ENCODE measurements around the gene VTN.

VTN gene, protein sequence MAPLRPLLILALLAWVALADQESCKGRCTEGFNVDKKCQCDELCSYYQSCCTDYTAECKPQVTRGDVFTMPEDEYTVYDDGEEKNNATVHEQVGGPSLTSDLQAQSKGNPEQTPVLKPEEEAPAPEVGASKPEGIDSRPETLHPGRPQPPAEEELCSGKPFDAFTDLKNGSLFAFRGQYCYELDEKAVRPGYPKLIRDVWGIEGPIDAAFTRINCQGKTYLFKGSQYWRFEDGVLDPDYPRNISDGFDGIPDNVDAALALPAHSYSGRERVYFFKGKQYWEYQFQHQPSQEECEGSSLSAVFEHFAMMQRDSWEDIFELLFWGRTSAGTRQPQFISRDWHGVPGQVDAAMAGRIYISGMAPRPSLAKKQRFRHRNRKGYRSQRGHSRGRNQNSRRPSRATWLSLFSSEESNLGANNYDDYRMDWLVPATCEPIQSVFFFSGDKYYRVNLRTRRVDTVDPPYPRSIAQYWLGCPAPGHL

DNA sequence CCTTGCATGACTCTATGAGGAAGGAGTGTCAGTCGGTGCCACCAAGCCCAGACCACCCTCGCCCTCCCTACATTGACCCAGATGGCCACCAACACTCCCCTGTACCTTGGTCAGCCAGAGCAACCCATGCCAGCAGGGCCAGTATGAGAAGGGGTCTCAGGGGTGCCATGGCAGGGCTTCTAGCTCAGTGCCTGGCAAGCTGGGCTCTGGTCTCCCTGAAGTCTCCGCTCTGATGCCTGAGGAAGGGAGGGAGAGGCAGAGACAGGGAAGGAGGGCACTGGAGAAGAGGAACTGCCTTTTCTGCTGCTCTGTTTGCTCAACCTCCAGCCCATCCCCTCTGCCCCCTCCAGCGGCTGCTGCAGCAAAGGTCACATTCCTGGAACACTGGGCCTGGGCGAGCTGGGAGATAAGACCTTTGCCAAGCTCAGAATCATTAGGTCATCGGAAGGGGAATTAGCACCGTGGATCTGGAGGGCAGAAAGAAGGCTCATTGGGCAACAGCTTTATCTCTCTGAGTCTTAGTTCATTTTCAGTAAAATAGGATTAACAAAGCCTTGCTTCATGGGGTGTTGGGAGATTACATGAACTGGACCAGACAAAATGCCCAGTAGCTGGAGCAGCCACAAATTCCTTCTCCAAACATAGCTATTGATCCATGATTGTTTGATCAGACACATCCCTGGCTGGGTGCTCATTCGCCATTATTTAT, at the start of gene VTN:
VTN (minus strand) TSS at position 273 of the 709 bp plus-strand sequence; CDS start at position 169, 104 bp downstream.
- DNase-seq: no peak

DNA sequence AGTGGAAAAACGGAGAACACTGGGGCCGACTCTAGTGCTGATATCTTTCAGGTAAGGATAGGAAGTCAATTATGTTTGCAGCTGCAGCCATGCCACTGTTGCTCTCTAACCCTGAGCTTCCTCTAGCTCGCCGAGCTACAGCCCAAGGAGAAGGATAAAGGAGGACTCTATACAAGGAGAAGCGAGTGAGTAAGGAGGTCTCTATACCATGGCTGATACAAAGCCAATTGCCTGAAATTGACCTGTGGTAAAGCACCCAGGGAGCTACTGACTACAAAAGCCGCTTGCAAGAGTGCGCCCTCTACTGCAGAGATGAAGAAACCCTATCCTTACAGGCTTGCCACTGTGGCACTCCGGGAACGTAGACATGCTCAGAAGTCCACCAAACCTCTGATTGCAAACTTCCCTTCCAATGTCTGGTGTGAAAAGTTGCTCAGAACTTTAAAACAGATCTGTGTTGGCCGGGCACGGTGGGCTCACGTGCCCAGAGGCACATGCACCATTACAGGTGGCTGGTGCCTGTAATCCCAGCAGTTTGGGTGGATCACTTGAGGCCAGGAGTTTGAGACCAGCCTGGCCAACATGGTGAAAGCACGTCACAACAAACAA, 46.7 kb upstream of the VTN start:
- peak in 5 of 58 donors; percentile 6 to 31 (median 19) for DNase-seq

DNA sequence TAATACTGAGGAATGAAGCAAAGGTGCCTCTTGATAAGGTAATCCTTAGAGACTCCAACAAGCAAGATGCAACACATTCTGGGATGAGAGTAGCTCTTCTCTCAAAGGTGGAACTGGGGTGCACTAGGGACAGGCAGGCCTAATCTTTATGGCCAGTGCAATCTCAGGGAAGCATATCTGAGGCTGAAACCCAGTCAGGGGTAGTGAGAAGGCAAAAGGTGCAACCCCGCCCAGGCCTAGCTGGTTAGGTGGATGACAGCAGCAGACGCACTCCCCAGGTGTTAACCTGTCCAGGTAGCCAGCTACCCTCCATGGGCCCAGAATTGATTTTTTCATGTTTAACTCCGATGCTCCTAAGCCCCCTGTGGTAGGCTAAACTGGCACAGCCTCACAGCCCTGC, 45.8 kb upstream of the VTN start:
- DNase-seq: no peak

DNA sequence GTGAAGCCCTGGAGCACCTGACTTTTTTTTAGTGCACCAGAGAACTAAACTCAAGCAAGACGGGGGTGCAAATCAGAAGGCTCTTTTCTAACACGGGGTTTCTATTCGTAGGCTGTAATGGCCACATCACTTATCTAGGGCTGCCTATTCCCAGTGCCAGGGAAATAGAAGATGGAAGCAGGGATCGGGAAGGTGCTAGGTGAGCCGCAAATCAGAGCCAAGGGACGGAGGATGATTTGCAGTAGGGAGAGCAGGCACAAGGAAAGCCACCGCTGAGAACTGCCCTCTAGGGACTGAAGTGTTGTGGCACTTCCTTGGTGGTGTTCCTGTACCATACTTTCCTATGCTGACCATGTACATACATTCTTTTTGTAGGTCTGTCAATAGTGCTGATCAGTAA, 43.7 kb upstream of the VTN start:
- no peak for DNase-seq

DNA sequence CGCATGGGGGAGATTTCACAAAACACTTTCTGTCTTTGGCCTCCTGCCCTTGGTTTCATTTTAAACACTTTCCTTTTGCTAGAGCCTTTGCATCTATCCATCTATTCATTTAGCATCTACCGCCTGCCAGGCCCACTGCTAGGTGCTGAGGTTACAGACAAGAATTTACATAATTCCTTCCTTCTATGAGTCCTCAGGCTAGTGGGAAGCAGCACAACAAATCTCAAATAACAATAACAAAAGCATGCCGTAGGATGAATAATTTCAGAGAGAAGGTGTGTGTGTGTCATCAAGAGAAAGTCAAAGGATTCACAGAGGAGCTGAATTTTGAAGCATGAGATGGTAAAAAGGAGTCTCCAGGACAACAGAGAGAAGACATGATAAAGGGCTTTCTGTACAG, 42.0 kb upstream of the VTN start:
- DNase-seq: no peak

DNA sequence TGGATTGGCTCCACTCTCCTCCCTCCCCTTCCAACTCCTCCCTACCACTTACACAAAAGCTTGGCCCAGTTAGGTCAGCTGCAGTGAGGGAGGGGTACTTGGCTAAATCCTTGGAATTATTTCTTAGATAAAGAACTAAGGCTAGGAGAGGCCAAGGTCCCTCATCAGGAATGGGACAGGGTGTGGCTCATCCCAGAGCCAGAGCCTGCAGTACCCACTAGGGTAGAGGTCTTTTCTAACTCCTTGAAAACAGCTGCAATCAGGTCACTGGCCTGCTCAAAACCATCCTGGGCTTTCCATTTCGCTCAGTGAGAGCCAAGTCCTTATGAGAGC, 37.8 kb upstream of the VTN start:
- DNase-seq: no peak

DNA sequence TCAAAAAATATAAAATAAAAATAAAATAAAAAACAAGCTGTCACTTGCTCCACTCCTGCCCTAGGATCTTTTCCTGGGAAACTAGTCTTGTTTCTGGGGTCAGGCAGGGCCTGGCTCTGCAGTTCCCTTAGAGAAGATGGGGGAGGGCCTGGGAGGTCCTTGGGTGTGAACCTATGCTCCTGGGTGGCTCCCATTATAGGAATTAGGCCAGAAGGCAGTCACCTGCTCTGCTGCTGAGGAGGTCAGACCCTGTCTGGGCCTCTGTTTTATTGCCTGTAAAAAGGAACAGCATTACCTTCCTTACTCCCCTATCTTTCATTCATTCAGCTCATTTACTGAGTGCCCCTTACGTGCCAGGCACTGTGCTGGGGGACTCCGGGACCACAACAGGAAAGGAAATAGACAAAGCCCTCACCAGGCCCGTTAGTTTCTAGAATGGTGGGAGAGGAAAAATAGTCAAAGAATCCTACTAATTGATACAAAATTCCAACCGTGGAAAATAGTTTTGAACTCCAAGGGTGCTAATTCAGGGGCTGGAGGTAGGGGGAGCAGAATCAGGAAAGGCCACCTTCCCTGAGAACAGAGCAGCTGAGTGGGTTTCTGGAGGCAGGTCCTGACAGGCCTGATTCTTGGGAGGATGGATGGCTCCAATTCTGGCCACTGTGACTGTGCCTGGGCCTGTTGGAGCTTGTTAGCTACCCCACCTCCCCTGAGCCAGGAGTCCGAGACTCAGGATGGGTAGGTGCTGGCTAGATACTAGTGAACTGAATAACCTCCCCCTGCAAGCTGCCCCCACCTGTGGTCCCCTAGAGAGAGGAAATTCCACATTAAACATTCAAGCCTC, 37.2 kb upstream of the VTN start:
- no peak for DNase-seq

DNA sequence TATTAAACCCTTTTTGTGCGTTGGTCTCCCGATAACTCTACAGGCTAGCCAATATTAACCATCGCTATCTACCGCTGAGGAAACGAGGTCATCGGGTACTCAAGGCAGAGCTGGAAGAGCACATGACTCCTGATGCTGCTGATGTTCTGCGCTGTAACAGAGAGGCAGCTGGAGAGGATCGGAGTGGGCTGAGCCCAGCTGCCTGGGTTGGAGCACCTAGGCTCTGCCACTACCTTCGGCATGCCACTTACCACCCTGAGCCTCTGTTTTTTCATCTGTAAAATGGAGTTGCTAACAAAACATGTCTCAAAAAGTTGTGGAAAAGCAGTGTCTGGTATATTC, 36.3 kb upstream of the VTN start:
- peak in 1 of 58 donors; percentile 55 for DNase-seq

DNA sequence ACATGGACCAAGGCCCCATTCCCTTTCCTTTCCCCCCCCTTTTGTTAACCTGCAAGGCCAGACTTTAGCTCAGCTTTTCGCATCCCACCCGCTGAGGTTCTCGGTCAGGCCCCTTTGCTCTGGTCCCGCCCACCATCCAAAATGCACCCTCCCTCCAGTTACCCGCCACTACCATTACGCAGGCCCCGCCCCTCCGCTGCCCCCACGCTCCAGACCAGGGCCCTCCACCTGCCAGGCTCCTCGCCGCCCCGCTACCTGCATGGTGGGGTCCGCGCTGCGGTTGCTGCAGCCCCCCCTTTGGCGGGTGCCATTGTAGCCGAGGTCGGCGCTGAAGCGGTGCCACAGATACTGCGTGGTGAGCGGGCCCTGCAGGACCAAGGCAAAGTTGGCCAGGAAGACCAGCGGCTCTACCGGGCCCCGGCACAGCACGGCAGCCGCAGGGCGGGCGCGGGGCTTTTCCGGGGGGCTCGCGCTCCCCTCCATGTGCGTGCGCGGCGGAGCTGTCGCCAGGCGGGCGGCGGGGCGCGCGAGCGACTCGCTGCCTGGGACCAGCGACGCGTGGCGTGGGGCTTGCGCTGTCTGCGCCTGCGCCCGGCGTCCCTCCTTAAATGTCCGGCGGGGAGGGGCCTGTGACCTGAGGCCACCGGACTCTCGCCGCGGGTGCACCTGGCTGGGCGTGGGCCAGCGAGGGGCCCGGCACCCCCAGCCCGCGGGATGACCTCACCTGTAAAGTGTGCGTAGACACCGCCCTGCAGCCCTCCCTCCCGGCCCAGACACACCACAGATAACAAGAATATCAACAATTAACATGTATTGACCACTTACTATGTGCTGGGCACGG, 35.7 kb upstream of the VTN start, which contains the start of gene SLC46A1:
SLC46A1 (minus strand) TSS at position 581 of the 841 bp plus-strand sequence; CDS start at position 483, 98 bp downstream.
- DNase-seq: peak in 51 of 58 donors; percentile 18 to 73 (median 55)

DNA sequence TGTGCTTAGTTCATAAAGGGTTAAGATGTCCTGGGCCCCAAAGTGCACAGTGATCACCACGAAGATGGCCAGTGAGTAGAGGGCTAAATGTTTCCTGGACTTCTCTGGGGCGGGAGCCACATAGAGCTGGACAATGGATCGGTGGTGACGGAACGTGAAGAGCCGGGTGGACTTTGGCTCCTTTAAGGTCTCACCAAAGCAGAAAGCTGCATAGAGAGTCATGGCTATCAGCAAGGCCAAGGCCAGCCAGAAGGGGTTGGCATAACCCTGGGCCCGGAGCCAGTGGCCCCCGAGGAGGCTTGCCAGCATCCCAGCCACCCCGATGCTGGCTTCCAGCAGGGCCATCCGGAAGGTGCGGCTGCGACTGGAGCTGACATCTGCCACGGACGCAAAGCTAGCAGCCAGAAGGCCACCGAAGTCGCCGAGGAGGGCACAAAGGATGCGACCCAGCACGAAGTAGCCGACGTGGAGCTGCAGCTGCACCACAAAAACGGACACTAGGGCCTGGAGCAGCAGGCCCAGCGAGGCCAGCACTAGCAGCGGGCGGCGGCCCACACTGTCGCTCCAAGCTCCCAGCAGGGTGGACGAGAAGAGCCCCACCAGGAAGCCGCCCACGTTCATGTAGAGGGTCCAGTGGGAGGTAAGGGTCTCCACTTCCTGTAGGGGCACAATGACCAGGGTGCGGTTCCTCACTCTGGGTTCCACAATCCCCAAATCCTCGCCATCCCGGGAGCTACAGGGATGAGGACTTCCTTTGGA, 34.9 kb upstream of the VTN start:
- peak in 11 of 58 donors; percentile 19 to 63 (median 32) for DNase-seq

DNA sequence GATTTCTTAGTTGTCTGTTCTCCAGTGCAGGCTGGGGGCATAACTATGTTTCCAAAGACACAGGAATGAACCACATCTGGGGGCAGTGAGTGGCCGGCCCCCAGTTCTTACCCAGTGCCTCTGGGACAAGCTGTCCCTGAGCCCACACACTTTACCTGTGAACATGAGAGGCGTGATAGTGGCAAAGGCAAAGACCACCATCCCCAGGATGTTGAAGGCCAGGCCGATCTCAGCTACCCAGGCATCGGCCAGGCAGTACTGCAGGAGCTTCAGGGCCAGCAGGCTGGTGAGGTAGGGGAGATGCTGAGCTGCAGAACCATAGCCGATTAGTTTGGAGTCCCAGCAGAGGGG, 34.3 kb upstream of the VTN start:
- DNase-seq: no peak

DNA sequence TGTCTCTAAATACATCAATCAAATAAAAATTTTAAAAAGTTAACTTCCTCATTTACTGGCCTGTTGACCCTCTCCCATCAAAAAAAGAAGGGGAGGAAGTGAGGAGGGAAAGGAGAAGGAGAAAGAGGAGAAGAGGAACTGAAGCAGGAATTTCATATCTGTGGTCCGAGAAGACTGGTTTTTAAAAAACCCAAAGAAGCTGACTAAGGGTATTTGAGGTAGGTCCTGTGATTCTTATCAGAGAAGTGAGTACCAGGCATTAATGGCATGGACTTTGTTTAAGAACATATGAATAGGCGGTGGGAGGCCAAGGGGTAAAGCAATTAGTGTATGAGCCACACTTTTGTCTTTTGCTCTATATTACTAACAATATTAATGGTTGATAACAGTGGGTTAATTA, 33.9 kb upstream of the VTN start:
- no peak for DNase-seq

DNA sequence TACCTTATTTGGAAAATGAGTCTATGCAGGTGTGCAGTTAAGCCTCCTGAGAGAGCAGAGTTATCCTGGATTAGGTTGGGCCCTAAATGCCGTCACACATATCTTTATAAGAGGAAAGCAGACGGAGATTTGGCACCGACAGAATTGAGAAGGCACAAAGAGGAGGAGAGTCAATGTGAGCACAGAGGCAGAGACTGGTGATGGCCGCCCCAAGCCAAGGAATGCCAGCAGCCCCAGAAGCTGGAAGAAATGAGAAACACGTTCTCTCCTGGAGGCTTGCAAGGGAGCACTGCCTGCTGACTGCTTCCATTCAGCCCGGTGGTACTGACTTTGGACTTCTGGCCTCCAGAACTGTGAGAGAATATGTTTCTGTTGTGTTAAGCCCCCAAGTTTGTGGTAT, 32.7 kb upstream of the VTN start:
- no peak for DNase-seq

DNA sequence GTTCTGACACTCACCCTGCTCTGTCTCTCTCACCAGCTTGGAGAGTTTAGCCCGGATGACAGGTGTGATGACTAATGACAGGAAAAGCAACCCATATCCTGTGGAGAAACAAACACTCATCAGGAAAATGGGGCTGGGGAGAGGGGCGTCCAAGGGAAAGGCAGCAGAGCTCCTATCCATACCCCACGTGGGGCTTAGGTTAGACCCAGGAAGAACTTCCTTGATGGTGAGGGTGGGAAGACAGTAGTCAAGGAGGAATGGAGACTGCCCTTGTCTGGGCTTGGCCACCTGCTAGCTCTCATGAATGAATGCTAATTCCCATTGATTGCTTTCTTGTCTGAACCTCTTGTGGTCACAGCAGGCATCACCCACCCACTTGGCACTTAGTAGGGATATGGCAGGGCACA, 32.1 kb upstream of the VTN start:
- DNase-seq: no peak

DNA sequence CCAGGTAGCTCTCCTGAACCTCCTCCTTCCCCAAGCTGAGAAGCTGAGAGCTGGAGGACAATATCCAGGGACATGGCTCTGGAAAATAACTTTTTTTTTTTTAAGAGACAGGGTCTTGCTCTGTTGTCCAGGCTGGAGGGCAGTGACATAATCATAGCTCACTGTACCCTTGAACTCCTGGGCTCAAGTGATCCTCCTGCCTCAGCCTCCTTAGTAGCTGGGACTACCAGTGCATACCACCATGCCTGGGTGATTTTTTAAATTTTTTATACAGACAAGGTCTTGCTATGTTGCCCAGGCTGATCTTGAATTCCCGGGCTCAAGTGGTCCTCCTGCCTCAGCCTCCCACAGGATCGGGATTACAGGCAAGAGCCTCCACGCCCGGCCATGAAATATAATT, 29.7 kb upstream of the VTN start:
- DNase-seq: no peak

DNA sequence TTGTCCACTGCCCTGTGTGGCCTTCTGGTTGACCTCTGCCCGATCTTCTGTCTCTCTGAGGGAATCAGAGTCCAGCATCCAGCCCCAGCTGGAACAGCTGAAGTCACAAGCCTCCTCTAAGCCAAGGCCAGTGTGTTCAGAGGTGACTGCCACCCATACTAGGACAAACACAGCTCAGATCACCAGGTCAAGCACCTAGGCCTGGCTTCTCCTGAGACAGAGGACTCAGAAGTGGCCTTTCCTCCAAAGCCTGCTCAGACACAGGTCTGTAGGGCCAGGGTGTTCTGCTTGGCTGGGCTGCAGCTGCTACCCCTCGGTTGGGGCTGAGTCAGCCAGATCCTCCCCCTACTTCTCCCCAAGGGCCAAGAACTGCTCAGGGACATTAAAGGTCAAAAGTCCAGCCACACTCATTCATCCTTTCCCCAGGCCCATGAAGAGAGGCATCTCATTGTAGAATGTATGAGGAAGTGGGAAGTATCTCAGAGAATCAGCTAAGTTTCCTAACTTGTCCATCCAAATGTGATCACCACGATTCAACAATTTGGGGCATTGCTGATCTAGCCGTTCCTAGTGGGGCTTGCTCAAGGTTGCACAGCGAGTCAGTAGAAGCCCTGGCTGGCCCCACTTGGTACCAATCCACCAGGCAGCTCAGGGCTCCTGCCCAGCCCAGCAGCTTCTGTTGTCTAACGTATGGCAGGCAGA, 28.3 kb upstream of the VTN start:
- DNase-seq: peak in 1 of 58 donors; percentile 8

DNA sequence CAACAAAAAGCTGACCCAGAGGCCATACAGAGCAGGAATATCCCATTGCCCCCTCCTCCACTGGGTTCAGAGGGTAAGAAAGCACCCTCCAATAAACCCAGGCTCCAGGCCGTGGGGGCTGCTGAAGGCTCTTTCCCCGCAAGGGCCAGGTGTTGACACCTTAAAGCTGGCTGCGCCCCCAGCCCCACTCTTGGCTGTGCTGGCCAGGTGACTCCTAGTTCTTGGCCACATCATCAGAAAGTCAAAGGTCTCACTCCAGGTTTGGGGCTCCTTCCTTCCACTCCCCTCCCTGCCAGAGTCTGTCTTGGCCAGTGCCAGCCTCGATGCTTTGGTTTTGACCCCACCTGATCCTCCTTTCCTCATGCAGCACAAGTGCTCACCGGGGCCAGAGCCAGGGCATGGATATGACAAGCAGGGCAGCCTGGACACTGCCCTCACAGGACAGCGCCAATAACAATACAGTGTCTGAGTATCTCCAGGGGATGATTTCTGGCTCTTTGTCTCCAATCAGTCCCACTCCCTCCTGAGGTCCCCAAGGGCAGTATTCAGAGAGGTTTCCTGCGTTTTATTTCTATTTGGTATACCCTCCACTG, 27.7 kb upstream of the VTN start:
- no peak for DNase-seq

DNA sequence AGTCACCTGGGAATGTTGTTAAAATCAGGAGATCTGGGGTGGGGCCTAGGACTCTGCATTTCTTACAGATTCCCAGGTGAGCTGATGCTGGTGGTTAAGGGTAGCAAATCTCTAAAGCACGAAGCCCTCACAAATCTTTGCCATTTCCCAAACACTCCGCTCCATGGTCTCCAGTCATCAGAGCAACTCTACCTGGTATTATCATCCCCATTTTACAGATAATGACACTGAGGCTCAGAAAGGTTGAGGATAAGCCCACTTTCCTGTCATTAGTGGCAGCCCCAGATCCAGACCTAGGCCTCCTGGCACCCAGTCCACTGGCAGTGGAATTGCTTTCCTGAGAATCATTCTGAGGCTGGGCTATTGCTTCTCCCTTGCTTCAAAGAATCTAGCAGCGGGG, 27.2 kb upstream of the VTN start:
- DNase-seq: no peak
